Coronary artery (tissue), 2 donors: Measurements from ENCODE around the gene KRTAP5-4.

ENCODE experiments used
- DNase-seq: peaks from one replicate; pipeline ENCODE4 v3.0.0-alpha.2; 2017; ENCODE audit warnings: low spot score
- H3K27ac ChIP-seq, 2 donors: fragments of 200-600 bp; sonication (generic); one replicate each; pipeline ENCODE4 v1.5.1; 2016 to 2019
- H3K4me3 ChIP-seq: fragments of 200-600 bp; sonication (generic); 2 replicates; pipeline ENCODE4 v1.5.1; 2016; ENCODE audit warnings: mild to moderate bottlenecking, moderate library complexity
- TF ChIP-seq, protein P1 (sequence below): fragments of 200-600 bp; sonication (generic); IDR thresholded peaks from one replicate; pipeline ENCODE4 v1.5.1; 2019; ENCODE audit warnings: antibody characterized with exemption

Gene KRTAP5-4

DNA sequence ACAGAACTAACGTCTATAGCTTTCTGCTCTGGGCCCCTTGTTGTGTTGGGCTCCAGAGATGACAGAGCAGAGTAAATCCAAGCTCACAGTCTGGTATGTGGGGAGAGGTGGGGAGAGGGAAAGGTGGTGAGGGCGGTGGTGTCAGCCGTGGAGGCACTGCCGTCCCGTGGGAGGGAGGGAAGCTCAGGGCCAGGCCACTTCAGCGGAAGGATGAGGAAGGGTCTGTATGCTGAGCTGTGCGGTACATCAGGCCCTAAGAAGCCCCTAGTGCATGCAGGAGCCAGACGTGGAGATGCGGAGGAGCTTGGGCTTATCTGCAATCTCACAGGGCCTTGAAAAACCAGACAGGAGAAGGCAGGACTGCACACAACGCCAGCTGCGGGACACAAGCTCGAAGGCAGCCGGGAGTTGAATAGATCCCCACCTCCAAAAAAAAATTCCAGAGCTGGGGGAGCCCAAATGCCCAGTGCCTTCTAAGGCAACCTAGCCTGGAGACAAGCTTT is 9.2 kb upstream of the KRTAP5-4 start:
- TF ChIP-seq, protein P1, sequence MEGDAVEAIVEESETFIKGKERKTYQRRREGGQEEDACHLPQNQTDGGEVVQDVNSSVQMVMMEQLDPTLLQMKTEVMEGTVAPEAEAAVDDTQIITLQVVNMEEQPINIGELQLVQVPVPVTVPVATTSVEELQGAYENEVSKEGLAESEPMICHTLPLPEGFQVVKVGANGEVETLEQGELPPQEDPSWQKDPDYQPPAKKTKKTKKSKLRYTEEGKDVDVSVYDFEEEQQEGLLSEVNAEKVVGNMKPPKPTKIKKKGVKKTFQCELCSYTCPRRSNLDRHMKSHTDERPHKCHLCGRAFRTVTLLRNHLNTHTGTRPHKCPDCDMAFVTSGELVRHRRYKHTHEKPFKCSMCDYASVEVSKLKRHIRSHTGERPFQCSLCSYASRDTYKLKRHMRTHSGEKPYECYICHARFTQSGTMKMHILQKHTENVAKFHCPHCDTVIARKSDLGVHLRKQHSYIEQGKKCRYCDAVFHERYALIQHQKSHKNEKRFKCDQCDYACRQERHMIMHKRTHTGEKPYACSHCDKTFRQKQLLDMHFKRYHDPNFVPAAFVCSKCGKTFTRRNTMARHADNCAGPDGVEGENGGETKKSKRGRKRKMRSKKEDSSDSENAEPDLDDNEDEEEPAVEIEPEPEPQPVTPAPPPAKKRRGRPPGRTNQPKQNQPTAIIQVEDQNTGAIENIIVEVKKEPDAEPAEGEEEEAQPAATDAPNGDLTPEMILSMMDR = no peak
- DNase-seq = no peak
- Histone ChIP-seq H3K27ac (no peak overlapping the region), H3K4me3 (no peak overlapping the region)

DNA sequence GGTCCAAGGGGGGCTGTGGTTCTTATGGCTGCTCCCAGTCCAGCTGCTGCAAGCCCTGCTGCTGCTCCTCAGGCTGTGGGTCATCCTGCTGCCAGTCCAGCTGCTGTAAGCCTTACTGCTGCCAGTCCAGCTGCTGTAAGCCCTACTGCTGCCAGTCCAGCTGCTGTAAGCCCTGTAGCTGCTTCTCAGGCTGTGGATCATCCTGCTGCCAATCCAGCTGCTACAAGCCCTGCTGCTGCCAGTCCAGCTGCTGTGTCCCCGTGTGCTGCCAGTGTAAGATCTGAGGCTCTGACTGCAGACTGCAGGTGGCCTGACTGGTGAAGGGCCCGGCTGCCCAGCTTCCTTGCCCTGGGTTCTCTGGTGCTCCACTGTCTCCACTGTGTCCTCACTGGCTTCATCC is 8.3 kb upstream of the KRTAP5-4 start:
- no peak overlapping the region for H3K27ac ChIP-seq
- TF ChIP-seq, protein P1 = no peak
- no peak for DNase-seq
- H3K4me3 ChIP-seq = no peak overlapping the region

DNA sequence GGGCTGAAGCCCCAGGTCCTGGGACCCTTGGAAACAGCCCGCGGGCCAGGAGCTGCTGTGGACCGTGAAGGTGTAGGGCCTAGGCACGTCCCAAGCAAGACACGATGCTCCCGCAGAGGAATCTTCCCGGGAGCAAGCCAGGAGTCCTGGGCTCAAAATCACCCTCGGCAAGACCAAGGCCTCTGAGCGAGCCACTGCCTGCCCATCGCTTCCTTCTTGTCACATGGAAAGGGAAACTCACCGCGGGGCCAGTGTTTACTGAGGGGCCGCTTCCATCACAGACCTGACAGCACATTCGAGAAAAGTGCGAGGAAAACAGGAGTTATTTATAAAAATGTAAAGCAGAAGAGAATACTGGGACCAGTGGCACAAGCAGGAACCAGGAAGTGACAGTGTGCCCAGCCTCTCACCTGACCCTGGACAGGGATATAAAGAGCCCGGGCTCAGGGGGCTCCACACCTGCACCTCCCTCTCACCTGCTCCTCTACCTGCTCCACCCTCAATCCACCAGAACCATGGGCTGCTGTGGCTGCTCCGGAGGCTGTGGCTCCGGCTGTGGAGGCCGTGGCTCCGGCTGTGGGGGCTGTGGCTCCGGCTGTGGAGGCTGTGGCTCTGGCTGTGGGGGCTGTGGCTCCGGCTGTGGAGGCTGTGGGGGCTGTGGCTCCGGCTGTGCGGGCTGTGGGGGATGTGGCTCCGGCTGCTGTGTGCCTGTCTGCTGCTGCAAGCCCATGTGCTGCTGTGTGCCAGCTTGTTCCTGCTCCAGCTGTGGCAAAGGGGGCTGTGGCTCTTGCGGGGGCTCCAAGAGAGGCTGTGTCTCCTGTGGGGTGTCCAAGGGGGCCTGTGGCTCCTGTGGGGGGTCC is 7.6 kb upstream of the KRTAP5-4 start, which contains the start of gene KRTAP5-5:
KRTAP5-5 (plus strand) TSS at position 450 of the 860 bp plus-strand sequence; CDS start at position 516, 66 bp downstream.
- Histone ChIP-seq H3K27ac (no peak within 1 kb of the TSS), H3K4me3 (no peak within 1 kb of the TSS)
- DNase-seq = no peak
- TF ChIP-seq, protein P1 = no peak

DNA sequence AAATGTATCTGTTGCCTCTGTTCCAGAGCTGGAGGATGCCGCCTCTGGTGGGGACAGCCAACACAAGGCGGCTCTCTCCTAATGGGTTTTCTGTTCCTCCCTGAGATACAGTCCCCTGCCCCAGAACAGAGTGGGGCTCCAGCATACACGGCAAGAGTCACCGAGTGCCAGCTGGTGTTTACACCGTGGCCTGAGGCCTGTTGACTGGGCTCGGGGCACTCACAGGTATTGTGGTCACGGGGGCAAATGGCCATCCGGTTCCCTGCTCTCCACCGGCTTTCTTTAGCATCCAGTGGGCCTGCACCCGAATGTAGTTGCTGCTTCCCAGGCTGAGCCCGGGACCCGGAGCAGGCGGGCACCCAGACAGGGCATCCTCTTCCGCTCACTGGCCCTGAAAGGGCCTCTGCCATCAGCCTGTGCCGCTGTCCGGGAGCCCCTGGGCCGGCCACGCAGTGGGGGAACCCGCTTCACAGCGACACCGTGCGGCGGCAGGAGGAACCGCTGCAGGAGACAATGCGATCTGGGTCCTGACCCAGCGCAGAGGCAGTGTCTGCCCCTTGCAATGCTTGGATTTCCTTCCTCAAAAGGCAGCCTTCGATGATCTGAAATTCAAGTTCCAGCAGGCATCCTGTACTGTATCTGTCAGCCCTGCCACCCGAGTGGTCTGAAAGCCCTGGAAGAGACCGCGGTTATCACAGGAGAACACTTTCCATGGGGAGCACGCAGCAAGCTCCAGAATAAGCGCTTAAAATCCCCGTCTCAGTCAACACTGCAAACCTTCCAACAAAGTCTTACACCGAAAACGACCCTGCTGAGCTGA is 6.8 kb upstream of the KRTAP5-4 start:
- Histone ChIP-seq H3K27ac (no peak overlapping the region), H3K4me3 (no peak overlapping the region)
- TF ChIP-seq, protein P1 = peak; percentile 70
- no peak for DNase-seq

DNA sequence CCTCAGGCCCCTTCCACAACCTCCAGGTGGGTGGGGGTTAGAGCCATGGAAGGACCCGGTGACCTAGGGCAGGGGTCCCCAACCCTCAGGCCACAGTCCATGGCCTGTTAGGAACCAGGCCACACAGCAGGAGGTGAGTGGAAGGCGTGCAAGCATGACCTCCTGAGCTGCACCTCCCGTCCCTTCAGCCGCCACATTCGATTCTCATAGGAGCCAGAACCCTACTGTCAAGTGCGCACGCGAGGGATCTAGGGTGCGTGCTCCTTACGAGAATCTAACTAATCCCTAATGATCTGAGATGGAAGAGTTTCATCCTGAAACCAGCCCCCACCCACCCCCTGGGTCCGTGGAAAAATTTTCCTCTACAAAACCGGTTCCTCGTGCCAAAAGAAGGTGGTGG is 3.6 kb upstream of the KRTAP5-4 start:
- TF ChIP-seq, protein P1 = no peak
- Histone ChIP-seq H3K27ac (no peak overlapping the region), H3K4me3 (no peak overlapping the region)
- DNase-seq = no peak

DNA sequence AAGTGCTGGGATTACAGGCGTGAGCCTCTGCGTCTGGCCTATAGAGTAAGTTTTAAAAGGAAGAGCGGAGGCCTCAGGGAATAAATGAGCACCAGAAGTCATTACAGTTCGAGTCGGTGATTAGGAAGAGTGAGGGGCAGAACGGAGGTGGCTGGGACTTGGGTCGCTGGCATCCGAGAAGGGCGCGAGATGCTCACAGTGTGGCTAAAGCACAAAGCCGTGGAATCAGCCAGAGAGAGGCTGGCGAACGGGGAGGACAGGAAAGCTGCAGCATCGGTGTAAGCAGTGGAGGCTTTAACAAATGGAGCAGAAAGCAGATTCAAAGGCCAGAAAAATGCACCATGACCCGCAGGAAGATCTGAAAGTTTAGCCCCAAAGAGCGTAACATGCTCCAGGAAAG is 2.7 kb upstream of the KRTAP5-4 start:
- no peak overlapping the region for H3K4me3 ChIP-seq
- TF ChIP-seq, protein P1 = no peak

More for the DNA sequence above, 2.7 kb upstream of the KRTAP5-4 start:
- DNase-seq = no peak
- H3K27ac ChIP-seq = no peak overlapping the region
